Stomach (tissue), 4 donors: ENCODE results near the gene ZMIZ1.

Experiments
- CTCF ChIP-seq, 7 experiments: fragments of 450-650 bp in 4 of 7; fragments of 200-600 bp in 3 of 7; sonication (generic) in 3 of 7; IDR thresholded peaks; one replicate each; pipeline ENCODE4 v1.5.1; 2016 to 2019; ENCODE audit warnings: antibody characterized with exemption in 7 of 7, control low read depth in 2 of 7, mild to moderate bottlenecking in 1 of 7
- EP300 ChIP-seq: sonication (generic); formaldehyde crosslinking; IDR thresholded peaks from one replicate; pipeline ENCODE4 v1.6.1; 2017; ENCODE audit warnings: antibody characterized with exemption
- POLR2A ChIP-seq, 4 donors: fragments of 450-650 bp; IDR thresholded peaks; one replicate each; pipeline ENCODE4 v1.6.1; 2016; ENCODE audit warnings: antibody characterized with exemption in 4 of 4, control low read depth in 2 of 4, mild to moderate bottlenecking in 1 of 4, moderate library complexity in 1 of 4
- POLR2AphosphoS5 ChIP-seq, 3 donors: sonication (generic); formaldehyde crosslinking; IDR thresholded peaks; one replicate each; pipeline ENCODE4 v1.6.1; 2016; ENCODE audit warnings: antibody characterized with exemption in 3 of 3

DNA sequence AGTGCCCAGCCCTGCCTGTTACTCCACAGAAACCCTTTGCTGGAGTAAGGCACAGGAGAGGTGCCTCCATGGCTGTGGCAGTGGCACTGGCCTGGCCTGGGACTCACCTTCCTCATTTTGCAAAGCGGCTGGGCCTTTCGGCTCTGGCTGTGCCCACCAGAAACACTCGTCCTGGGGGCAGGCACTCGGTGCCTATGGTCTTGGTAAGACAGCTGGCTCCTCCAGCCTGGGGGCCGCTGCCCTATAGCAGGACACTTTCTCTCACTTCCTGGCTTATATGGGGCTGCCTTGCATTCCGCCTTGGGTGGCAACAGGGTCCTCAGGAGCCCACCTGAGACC lies 13.2 kb downstream of the ZMIZ1 start:
- TF ChIP-seq POLR2A (IDR thresholded peaks at IDR 0.05): no peak
- no peak for TF ChIP-seq CTCF (IDR thresholded peaks at IDR 0.05)
- TF ChIP-seq EP300: no peak
- no peak for TF ChIP-seq POLR2AphosphoS5 (IDR thresholded peaks at IDR 0.05)
